Activated CD8-positive, alpha-beta memory T cell treated with anti-CD3 and anti-CD28 coated beads for 24 hours (primary cell): ENCODE data around the gene GPR18.
"Not testable (repeated sequence)": the region's sequence is repeated elsewhere in the genome, so short reads cannot be mapped to it uniquely, and the experiment has no call there.

Source experiments
- DNase-seq: peaks from one replicate; pipeline ENCODE4 v3.0.0-alpha.2; 2020

Gene GPR18

DNA sequence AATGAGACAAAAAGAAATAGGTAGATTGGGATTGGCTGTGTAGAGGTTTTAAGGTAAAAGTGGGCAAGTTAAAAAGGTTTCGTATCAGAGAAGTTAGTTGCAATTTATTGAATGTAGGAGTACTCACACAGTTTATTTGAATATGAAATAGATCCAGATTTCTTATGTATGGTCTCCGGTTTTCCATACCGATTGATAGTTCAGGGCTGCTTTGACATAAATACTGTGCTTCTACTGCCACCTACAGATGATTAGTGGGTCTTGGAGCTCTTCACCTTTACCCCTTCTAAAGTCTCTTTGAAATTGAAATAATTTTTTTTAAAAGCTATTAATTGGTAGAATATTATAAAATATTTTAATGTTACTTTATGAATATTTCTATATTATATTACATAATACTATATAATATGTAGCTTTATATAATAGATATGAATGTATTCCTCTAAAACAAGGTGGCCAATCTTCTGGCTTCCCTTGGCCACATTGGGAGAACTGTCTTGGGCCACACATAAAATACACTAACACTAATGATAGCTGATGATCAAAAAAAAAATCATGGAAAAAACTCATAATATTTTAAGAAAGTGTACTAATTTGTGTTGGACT, 7.7 kb upstream of the GPR18 start:
- no peak for DNase-seq

GRCh38 chr13:99265162-99265800, 7.1 kb upstream of the GPR18 start:
- peak; percentile 70 for DNase-seq

DNA sequence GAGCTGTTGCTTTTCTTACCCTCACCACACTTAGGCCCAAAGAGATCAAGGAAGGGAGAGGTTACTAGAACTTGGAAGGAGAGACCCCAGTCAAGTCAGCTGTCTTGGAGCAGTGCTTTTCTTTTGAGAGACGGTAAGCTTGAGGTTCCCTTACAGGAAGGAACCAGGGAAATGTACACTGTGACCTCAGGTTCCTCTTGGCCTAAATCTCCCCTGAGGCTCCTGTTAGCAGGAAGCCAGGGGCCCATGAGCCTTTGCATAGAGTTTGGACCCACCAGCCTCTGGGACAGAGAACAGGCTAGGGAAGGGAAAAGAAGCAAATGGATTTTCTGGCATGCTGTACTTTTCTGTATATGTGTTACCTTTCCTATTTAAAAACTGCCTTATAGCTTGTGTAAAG, 5.9 kb upstream of the GPR18 start:
- no peak for DNase-seq

- DNase-seq, result no peak
These were observed 5.1 kb upstream of the GPR18 start for GRCh38 chr13:99263126-99263785.

GRCh38 chr13:99261059-99261458, 2.9 kb upstream of the GPR18 start:
- DNase-seq, result no peak

DNA sequence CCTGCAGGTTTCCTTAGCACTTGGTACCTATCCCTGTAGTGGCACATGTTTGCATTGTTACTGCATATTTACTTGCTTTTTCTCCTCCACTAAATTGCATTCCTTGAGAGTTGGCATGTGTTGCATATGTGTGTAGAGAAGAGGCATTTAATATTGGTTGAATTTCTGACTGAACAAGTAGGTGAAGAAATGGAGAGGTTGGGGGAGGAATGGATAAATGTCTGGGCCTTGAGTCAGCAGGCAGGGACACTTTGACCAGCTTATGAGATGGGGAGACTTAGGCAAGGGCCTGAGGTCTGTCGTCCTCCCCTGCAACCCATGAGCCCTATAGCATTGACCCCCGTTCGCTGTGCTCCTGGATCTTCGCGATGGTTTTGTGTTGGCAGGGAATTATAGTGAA, 2.0 kb upstream of the GPR18 start:
- DNase-seq, result no peak

- no peak for DNase-seq
These were observed 767 bp upstream of the GPR18 start for GRCh38 chr13:99258946-99259345.

DNA sequence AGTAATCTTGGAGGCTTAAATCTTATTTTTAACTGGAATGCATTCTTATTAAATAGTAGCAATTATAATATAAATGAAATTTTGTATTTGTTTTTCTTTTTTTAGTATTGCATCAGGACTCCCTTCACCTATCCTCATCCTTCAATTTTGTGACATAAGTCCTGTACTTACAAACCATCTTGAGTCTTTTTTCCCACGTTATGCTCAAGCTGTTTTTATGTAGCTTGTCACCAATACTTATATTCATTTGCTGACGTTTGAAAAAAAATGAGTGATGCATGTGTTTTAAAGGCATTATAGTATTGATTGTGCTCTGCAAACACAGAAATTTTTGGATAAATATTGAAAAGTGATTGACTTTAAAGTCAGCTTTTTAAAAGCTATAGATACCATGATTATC, 888 bp downstream of the GPR18 start:
- DNase-seq, result no peak

- no peak for DNase-seq
These were observed 1.5 kb downstream of the GPR18 start for GRCh38 chr13:99256709-99257108.

DNA sequence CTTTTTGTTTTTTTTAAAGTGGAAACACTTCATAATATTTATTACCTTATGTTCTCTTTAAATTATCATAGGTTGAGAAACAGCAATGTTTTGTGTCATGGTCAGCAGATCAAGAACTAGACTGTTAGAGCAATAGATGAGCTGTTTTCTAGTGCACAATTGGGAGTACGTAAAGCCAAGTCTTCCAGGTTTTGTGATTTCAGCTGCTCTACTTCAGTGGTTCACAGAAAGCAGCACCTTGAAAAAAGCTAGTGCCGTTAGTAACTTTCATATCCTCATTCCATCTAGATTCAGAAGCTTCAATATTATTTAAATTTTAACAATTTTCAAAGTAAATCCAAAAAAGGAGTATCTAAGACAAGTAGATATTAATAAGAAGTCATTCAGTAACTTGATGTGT, 1.9 kb downstream of the GPR18 start:
- no peak for DNase-seq

DNA sequence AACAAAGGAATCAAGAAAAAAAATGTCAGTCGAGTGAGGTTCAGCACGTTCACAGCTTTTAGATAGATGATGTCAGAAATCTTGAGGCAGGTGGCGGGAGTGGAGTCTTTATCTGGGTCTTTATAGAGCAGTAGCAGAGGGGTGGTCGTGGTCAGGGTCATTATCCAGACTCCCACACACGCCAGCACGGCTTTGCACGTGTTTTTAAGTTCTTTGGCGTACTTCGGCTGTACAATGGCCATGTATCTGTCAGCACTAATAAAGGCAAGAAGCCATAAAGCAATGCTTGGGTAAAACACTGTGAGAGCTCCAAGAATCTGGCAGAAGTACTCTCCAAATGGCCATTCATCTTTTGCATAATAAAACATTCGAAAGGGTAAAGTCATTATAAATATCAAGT, 2.9 kb downstream of the GPR18 start:
- no peak for DNase-seq

DNA sequence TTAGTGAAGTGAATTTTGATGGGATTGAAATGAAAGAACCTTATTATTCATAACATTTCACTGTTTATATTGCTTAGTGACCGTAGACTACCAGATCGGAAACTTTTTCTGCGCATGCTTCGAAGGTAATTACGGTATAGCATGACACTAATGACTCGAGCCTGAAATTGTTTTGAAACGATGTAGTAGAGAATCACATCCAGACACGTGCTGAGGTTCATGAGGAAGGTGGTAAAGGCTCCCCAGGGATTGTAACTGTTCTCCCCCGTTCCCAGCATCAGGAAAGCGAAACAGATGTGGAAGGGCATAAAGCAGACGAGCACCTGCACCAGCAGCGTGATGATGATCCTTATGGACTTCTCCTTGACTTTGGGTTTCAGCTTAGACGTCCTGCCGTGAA, 3.3 kb downstream of the GPR18 start:
- DNase-seq, result no peak

GRCh38 chr13:99251921-99252320, 6.3 kb downstream of the GPR18 start:
- no peak for DNase-seq

GRCh38 chr13:99250982-99251825, 7.0 kb downstream of the GPR18 start:
- DNase-seq, result no peak

- DNase-seq, result not testable (repeated sequence)
These were observed 8.6 kb downstream of the GPR18 start for GRCh38 chr13:99249606-99250005.

DNA sequence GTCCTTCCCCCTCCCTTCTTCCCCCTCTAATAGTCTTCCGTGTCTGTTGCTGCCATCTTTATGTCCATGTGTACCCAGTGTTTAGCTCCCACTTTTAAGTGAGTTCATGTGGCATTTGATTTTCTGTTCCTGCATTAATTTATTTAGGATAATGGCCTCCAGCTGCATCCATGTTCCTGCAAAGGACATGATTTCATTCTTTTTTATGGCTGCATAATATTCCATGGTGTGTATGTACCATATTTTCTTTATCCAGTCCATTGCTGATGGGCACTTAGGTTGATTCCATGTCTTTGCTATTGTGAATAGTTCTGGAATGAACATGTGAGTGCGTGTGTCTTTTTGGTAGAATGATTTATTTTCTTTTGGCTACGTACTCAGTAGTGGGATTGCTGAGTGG, 9.0 kb downstream of the GPR18 start:
- not testable (repeated sequence) for DNase-seq

DNA sequence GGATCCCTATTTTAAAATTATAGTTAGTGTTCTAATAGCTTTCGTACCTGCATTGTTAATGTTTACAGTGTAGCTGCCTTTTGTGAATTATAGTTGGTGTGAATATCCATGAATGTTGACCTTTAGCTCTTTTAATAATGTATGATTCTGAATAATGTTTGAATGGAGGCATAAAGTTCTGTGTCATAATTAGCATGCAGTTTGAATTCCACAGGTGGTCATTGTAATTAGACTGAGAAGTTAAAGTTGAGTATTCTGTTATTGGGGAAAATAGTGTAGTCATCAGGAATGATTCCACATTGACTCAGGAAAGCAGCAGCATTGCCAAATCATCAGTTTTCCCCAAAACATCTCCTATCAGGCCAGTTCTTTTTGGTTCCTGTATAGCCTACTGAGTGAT, 12.1 kb downstream of the GPR18 start:
- no peak for DNase-seq

DNA sequence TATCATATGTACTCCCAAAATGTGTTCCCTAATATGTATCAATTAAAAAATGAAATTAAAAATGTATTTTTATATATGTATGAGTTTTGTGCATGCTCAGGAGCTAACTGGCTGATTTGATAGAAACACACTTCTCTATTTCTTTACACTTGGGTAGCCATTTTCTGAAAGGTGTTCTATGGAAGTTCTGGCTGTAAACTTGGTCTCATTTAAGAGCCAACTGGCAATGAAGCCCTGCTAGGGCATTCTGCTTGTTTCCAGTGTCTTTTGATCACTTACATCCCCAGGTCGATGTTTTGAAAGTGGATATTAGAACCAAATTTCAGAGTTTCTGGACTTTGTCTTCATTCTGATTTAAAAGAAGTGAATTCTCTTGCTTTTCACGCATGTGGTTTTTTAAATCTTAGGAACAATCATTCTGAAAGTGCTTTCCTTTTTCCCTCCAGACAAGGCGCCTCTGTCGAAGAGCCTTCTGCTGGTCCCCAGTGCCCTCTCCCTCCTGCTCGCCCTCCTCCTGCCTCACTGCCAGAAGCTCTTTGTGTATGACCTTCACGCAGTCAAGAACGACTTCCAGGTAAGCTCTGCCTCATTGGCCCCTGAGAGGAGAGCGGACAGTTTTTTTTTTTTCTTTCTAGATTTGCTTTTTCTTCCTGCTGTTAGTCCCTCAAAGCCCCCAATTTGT, 20.1 kb downstream of the GPR18 start:
- DNase-seq, result no peak

DNA sequence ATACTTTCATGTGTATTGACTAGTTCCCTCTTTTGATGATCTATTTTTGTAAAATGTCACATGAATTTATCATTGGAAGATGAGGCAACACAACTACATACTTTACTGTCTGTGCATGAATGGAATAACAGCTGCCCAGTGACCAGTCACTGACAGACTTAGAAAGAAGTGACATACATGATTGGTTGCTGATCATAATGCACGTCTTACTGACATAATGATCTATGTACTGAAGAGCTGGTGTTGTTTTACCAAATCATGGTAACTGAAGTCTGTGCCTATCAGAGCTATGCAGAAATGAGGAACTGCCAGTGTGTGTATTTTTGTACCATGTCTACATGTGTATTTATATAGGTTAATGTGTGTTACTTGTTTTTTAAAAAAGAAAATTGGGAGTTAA, 26.5 kb downstream of the GPR18 start:
- no peak for DNase-seq

DNA sequence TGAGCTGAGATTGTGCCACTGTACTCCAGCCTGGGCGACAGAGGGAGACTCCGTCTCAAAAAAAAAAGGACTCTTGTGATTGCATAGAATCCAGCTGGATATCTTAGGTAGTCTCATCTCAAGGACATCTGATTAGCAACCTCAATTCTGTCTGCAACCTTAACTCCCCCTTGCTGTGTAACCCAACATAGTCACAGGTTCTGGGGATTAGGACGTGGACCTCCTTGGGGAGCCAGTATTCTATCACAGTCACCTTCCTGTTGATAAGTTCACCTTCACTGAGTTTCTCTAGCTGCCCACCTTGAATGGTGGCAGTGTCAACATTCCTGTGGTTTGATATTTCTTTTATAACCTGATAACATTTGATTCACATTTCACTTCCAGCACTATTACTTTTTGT, 27.2 kb downstream of the GPR18 start:
- no peak for DNase-seq

DNA sequence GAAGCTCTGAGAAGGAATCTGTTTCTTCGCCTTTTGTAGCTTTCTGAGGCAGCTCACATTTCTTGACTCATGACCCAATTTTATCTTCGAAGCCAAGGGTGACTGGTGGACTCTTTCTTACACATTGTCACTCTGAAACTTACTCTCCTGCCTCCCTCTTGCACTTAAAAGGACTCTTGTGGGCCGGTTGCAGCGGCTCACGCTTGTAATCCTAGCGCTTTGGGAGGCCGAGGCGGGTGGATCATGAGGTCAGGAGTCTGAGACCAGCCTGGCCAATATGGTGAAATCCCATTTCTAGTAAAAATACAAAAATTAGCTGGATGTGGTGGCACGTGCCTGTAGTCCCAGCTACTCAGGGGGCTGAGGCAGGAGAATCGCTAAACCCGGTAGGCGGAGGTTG, 27.6 kb downstream of the GPR18 start:
- not testable (repeated sequence) for DNase-seq

DNA sequence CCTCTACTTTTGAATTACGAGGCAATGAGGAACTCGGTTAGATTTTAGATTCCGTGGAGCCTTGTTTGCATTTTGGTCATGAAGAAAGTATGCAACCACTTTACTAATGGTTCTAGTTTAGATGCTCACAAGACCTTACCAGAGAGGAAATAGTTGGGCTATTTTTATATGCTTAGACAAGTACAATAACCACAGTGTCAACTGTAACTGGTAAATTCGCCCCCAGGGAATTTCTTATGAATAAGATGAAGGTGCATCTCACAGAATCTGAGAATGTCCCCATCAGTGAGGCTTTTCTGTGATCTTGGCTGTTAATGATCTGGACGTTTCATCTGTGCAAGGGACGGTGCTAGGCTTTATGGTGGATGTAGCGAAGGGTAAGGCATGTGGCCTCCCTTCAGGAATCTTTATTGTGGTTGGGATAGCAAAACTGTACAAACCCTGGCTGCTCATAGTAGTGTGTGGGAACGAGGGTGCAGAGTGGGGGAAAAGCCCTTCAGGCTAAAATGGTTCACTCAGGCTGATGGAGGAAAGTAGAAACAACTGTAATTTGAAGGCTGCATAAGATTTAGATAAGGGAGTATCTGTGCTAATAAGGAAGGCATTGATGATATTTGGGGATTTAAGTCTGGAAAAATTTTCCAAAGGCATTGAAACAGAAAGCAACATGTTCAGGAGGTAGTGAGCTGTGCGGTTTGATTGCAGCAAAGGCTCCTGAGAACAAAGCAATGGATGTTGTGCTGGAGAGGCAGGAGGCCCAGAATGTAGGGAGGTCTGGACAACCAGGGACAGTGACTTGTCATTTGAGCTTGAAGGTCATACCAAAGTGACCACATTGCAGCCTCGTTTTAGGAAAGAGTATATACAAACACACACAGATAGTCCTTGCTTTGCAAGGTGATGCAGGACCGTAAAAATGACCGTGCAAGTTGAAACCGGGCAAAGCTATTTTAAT, 29.2 kb downstream of the GPR18 start:
- DNase-seq, result peak; percentile 72
